GM08714 (cell line): ENCODE results near the gene NAGA.
"Not testable (repeated sequence)": the region's sequence is repeated elsewhere in the genome, so short reads cannot be mapped to it uniquely, and the experiment has no call there.

ENCODE experiments used
- H3K4me3 ChIP-seq: fragments of 200-500 bp; sonication (Bioruptor generic); 2 replicates; pipeline ENCODE4 v1.5.1; 2014; ENCODE audit warnings: mild to moderate bottlenecking, low read length, inconsistent platforms
- ZNF274 ChIP-seq: IDR thresholded peaks from 2 replicates; pipeline ENCODE4 v1.6.1; 2012; ENCODE audit warnings: mild to moderate bottlenecking, low read depth, low read length

NAGA gene

GRCh38 chr22:42080287-42080686 is 9.7 kb upstream of the NAGA start:
- peak overlapping the region; percentile 95 for H3K4me3 ChIP-seq
- TF ChIP-seq ZNF274, result no peak

- no peak for TF ChIP-seq ZNF274
- H3K4me3 ChIP-seq, result peak within 1 kb of the TSS; percentile 95
Measured at GRCh38 chr22:42079319-42080251, 9.0 kb upstream of the NAGA start, which contains the start of gene SMDT1. Gene SMDT1, plus strand, starts transcription at chr22:42079700. Its CDS starts 69 bp downstream, at chr22:42079769.

GRCh38 chr22:42078469-42079318 is 8.1 kb upstream of the NAGA start:
- no peak for TF ChIP-seq ZNF274
- H3K4me3 ChIP-seq, result peak overlapping the region; percentile 95; the same call in 1 of the 2 replicates

GRCh38 chr22:42077486-42078125 is 7.0 kb upstream of the NAGA start:
- no peak for TF ChIP-seq ZNF274
- H3K4me3 ChIP-seq, result no peak overlapping the region

- no peak overlapping the region for H3K4me3 ChIP-seq
- no peak for TF ChIP-seq ZNF274
Measured at GRCh38 chr22:42076764-42077485, 6.3 kb upstream of the NAGA start.

- no peak for TF ChIP-seq ZNF274
Measured at GRCh38 chr22:42074846-42075676, 4.4 kb upstream of the NAGA start.

GRCh38 chr22:42074132-42074811 is 3.7 kb upstream of the NAGA start, which contains the start of gene PHETA2:
Gene PHETA2, plus strand, starts transcription at chr22:42074248. Its CDS starts 3,046 bp downstream, at chr22:42077294.
- no peak for TF ChIP-seq ZNF274
- peak within 1 kb of the TSS; percentile 48; the same call in 1 of the 2 replicates for H3K4me3 ChIP-seq

More at GRCh38 chr22:42074846-42075676, 4.4 kb upstream of the NAGA start:
- H3K4me3 ChIP-seq, result no peak overlapping the region; the same call in 1 of the 2 replicates

- H3K4me3 ChIP-seq, result no peak overlapping the region; the same call in 1 of the 2 replicates
- no peak for TF ChIP-seq ZNF274
Measured at GRCh38 chr22:42073621-42074041, 3.0 kb upstream of the NAGA start.

GRCh38 chr22:42072606-42073330 is 2.2 kb upstream of the NAGA start:
- no peak for TF ChIP-seq ZNF274

GRCh38 chr22:42071508-42071907 is 896 bp upstream of the NAGA start:
- H3K4me3 ChIP-seq, result not testable (repeated sequence)

More at GRCh38 chr22:42072606-42073330, 2.2 kb upstream of the NAGA start:
- no peak overlapping the region for H3K4me3 ChIP-seq

- TF ChIP-seq ZNF274, result no peak
Measured at GRCh38 chr22:42069801-42070516, 653 bp downstream of the NAGA start.

More at GRCh38 chr22:42069801-42070516, 653 bp downstream of the NAGA start:
- H3K4me3 ChIP-seq, result peak overlapping the region; percentile 58; the same call in 1 of the 2 replicates
